Pancreas (tissue), 10 donors: Measurements from ENCODE around the gene RHOB. TPM values are rescaled to one million over a fixed set of nuclear protein-coding genes. Genes with fewer than 3 reads are reported as not detected.

ENCODE experiments used
- ATAC-seq, 4 donors: fragments of 200-7000 bp; cut with Tn5 transposase; one replicate each; pipeline versions ENCODE4 v1.8.0 to v1.9.1; 2020; ENCODE audit warnings: mild to moderate bottlenecking in 4 of 4, moderate library complexity in 4 of 4
- DNase-seq, 6 donors: peaks; one replicate each; pipeline ENCODE4 v3.0.0-alpha.2; 2020
- FAIRE-seq: peaks from 2 replicates; lab custom pipeline; 2012; peaks lifted over from hg19 to GRCh38; lab: Jason Lieb, UNC
- H3K27ac ChIP-seq, 4 donors: fragments of 200-600 bp; sonication (generic); 1 replicate in 3 of 4; 2 replicates in 1 of 4; pipeline versions ENCODE4 v1.5.0 to v1.8.0; 2020
- H3K27me3 ChIP-seq, 4 donors: fragments of 200-600 bp; one replicate each; pipeline ENCODE4 v1.8.0; 2021
- H3K36me3 ChIP-seq, 3 donors: fragments of 200-600 bp; sonication (generic) in 1 of 3; one replicate each; pipeline versions ENCODE4 v1.5.0 to v1.8.0; 2020 to 2021
- H3K4me1 ChIP-seq, 3 donors: fragments of 200-600 bp; one replicate each; pipeline ENCODE4 v1.8.0; 2021
- H3K4me3 ChIP-seq, 4 donors: fragments of 200-600 bp; sonication (generic) in 2 of 4; one replicate each; pipeline versions ENCODE4 v1.5.0 to v1.8.0; 2020 to 2021
- H3K9me3 ChIP-seq, 4 donors: fragments of 200-600 bp; one replicate each; pipeline ENCODE4 v1.8.0; 2021
- WGBS, 2 donors: extraction: QIAGEN DNeasy Blood & Tissue Kit; methylation state at CpG; one replicate each; pipeline ENCODE4 v1.1.7; 2013; 5-methylcytosine and 5-hydroxymethylcytosine counted together
- intact Hi-C, 3 donors: fragments of 100-400 bp; cut with DNase I; formaldehyde crosslinking; loops; one replicate each; pipeline versions ENCODE4 v1.11.1 to v1.14.2; 2022
- polyA plus RNA-seq, 2 donors: library from polyadenylated mRNA; stranded (reverse); fragments of 200-250 nt; gene quantifications; one replicate each; pipeline ENCODE4 v1.2.3, GENCODE V29; 2013
- total RNA-seq, 6 donors: library from RNA; stranded (reverse); fragmentation: NEBNext Ultra II Directional in 4 of 6; extraction: Animal tissue kit (Norgen Biotek cat#: 25700) in 4 of 6; gene quantifications; one replicate each; pipeline versions ENCODE4 v1.2.1 to v1.2.4, GENCODE V29; 2021 to 2023
- TF ChIP-seq, protein P1 (sequence below), 4 donors: fragments of 200-600 bp; sonication (generic) in 3 of 4; IDR thresholded peaks; one replicate each; pipeline versions ENCODE4 v1.5.0 to v1.8.0; 2021; ENCODE audit warnings: antibody characterized with exemption in 4 of 4
- donor health status: healthy with polysubstance abuse.
- donor health status: DM: no; HTN: no; CAD: no; lungs with moderate emphysema.
- donor health status: DM: no; HTN: no; CAD: no.
- donor health status: control.
- donor health status: control.
- donor health status: Bipolar disorder and iron deficiency.
- donor health status: DM: yes; HTN: yes; CAD: no.
- donor health status: DM: no; HTN: no; CAD: no.
- donor health status: DM: no; HTN: no; CAD: no.
- donor health status: DM: yes; HTN: yes; CAD: no.

RHOB gene
- total and polyA plus RNA-seq, 8 donors = 27.5 to 98.5 (median 56.5) TPM

DNA sequence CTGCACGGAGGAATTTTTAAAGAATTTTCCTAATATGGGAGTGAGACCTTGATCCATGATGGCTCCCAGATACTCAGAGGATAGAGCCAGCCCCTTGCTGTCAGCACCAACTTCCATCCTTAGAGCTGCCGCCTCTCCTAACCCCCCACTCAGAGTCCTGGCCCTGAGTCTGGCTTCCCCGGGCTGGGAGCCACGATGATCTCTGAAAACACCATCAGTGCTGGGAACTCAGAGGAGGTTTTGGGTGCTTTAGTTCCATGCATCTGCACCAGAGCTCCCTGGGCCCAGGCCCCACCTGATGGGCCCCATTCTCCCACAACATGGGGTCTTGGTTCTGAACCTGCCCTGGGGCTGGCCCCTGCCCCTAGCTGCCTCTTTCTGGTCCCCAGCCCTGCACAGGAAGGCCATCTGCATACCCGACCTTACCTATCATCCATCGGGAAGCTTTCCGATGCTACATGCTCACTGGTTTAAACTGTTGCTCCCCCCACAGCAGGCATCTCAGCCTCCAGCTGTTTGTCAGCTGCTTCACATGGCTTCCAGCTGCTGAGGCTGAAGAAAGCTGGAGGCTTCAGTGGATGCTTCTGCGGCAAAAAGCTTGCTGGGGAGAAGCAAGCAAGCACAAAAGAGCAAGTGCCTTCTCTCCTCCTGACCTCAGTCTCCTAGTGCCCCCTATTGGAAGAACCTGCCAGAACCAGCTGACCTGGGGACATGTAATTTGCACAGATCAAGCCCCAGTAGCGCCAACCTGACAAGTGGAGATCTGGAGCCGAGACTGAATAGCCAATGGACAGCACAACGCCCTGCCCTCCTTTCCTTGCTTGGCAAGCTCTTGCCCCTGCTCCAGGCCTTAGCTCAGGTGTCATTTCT, 24.2 kb upstream of the RHOB start:
- TF ChIP-seq, protein P1, sequence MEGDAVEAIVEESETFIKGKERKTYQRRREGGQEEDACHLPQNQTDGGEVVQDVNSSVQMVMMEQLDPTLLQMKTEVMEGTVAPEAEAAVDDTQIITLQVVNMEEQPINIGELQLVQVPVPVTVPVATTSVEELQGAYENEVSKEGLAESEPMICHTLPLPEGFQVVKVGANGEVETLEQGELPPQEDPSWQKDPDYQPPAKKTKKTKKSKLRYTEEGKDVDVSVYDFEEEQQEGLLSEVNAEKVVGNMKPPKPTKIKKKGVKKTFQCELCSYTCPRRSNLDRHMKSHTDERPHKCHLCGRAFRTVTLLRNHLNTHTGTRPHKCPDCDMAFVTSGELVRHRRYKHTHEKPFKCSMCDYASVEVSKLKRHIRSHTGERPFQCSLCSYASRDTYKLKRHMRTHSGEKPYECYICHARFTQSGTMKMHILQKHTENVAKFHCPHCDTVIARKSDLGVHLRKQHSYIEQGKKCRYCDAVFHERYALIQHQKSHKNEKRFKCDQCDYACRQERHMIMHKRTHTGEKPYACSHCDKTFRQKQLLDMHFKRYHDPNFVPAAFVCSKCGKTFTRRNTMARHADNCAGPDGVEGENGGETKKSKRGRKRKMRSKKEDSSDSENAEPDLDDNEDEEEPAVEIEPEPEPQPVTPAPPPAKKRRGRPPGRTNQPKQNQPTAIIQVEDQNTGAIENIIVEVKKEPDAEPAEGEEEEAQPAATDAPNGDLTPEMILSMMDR (IDR thresholded peaks at IDR 0.05) = no peak

DNA sequence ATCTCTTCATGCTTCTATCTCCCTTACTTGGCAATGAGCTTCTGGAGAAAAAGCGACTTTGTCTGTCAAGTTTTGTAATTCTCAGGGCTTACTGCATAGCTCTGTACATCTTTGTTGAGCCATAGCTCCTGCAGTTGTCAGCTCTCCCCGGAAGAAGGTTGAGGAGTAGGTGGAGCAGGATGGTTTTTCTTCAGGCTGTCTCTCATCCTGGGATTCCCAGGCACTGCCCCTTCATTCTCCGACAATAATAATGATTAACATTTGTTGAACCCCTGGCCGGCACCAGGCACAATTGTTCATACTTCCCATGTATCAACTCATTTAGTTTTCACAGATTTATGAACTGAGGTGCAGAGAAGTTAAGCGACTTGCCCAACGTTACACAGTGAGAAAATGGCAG, 23.5 kb upstream of the RHOB start:
- H3K4me3 ChIP-seq = no peak overlapping the region
- H3K9me3 ChIP-seq = no peaks in the 10 kb centered on the region
- H3K36me3 ChIP-seq = no peaks in the 10 kb centered on the region
- peaks cover 12 to 22% (median 16%) of the 10 kb centered on the region in 3 donors for H3K4me1 ChIP-seq
- no peak for DNase-seq
- no peak overlapping the region for H3K27ac ChIP-seq
- ATAC-seq = no peak
- intact Hi-C loops = no loop called here
- TF ChIP-seq, protein P1 (IDR thresholded peaks at IDR 0.05) = no peak
- no peaks in the 10 kb centered on the region for H3K27me3 ChIP-seq
- FAIRE-seq = no peak
- WGBS, 2 donors = 88 to 94% methylated on average over 6 of the region's 6 CpGs

More for the DNA sequence above, 24.2 kb upstream of the RHOB start:
- no peaks in the 10 kb centered on the region for H3K27me3 ChIP-seq
- H3K36me3 ChIP-seq = no peaks in the 10 kb centered on the region
- no peaks in the 10 kb centered on the region for H3K9me3 ChIP-seq
- ATAC-seq = peak in 1 of 4 donors; percentile 1
- no peak overlapping the region for H3K4me3 ChIP-seq
- intact Hi-C loops = no loop called here
- WGBS, 2 donors = 69 to 73% methylated on average over 11 of the region's 11 CpGs
- peaks cover 12 to 22% (median 16%) of the 10 kb centered on the region in 3 donors for H3K4me1 ChIP-seq
- no peak for DNase-seq
- FAIRE-seq = no peak
- peak overlapping the region in 3 of 4 donors; percentile 46 to 69 (median 62) for H3K27ac ChIP-seq

DNA sequence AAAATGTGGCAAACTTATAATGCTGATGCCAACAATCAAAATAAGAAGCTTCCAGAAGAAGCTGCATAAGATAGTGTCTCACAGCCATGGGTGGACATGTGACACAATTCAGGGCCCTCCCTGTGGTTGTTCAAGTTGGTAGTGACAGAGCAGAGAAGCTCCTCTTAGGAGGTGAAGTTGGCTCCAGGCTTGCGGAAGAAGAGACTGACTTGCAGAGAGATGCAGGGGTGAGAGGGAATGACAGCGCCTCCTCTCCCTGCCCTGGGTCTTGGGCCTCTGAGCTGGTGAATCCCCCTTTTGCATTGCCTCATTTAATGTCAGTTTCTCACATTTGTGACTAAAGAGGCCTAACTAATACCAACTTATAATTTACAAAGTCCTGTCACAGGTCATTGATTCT, 23.0 kb upstream of the RHOB start:
- Histone ChIP-seq H3K4me1 (peaks cover 12 to 22% (median 16%) of the 10 kb centered on the region in 3 donors), H3K9me3 (no peaks in the 10 kb centered on the region), H3K4me3 (no peak overlapping the region), H3K27me3 (no peaks in the 10 kb centered on the region), H3K36me3 (no peaks in the 10 kb centered on the region), H3K27ac (no peak overlapping the region)
- DNase-seq (no peak), FAIRE-seq (no peak), ATAC-seq (no peak)
- TF ChIP-seq, protein P1 (IDR thresholded peaks at IDR 0.05) = no peak
- intact Hi-C loops = no loop called here
- WGBS, 2 donors = 95 to 100% methylated on average over 2 of the region's 2 CpGs

DNA sequence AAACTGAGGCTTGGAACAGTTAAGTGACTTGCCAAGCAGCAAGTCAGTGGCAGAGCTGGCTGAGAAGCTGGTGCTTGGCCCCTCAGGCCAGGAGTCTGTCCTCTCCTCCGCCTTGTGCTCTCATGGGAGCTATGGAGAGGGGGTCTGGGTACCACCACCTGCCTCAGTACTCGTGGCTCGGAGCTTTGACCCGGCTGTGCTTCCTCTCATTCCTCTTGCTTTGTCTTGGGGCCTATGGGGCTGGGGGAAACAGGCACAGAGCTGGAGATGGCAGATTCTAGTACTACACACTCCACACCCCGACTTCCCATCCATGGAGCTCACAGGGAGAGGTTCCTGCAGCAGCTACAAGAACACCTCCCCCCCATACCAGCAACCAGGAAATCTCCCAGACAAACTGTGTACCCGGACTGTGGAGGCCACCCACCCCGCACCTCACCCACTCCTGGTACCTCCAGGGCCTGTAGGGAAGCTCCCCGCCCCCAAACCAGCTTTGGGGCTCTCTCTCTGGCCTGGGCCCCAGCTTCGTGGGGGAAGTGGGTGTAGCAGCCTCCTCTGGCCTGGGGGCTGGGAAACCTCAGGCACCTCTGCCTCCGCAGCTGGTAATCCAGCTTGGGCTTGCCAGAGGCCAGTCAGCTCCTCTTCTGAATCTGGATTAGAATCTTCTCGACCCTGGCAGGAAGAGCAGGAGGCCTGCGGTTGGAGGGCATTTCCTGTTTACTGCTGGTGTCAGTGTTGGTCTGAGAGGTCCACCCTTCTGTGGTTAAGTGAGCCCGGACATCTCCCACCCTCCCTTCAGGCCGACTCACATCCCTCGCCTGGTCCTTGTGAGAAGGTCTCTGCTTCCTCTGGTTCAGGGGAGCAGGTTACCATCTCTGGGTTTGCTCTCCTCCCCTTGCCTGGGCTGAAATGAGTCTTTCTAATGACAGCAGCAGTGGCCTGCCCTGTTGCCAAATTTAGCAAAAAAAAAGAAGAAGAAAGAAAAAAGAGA, 22.3 kb upstream of the RHOB start:
- ATAC-seq (peak in 2 of 4 donors; percentile 12 to 16), DNase-seq (peak in 1 of 6 donors; percentile 55), FAIRE-seq (no peak)
- WGBS, 2 donors = 79 to 81% methylated on average over 15 of the region's 15 CpGs
- Histone ChIP-seq H3K4me3 (no peak overlapping the region), H3K36me3 (no peaks in the 10 kb centered on the region), H3K4me1 (peaks cover 13 to 26% (median 20%) of the 10 kb centered on the region in 3 donors), H3K27ac (peak overlapping the region in 2 of 4 donors; percentile 33 to 52), H3K27me3 (no peaks in the 10 kb centered on the region), H3K9me3 (no peaks in the 10 kb centered on the region)
- intact Hi-C loops = no loop called here
- TF ChIP-seq, protein P1 (IDR thresholded peaks at IDR 0.05) = no peak
